Measurements from ENCODE around the gene CNOT3.
"Not testable (repeated sequence)": the region's sequence is repeated elsewhere in the genome, so short reads cannot be mapped to it uniquely, and the experiment has no call there.

GRCh38 chr19:54181894-54182293 lies 44.3 kb downstream of the CNOT3 start:
- TF ChIP-seq CTCF (IDR thresholded peaks at IDR 0.05); EZH2 (IDR thresholded peaks at IDR 0.05; ENCODE audit: borderline replicate concordance, insufficient read depth, low read depth, low read length, poor library complexity, severe bottlenecking): not testable (repeated sequence)
